ENCODE results near the gene CDY2B. TPM values are rescaled to one million over a fixed set of nuclear protein-coding genes. Genes with fewer than 3 reads are reported as not detected.
"Not testable (repeated sequence)": the region's sequence is repeated elsewhere in the genome, so short reads cannot be mapped to it uniquely, and the experiment has no call there.

Gene CDY2B, protein sequence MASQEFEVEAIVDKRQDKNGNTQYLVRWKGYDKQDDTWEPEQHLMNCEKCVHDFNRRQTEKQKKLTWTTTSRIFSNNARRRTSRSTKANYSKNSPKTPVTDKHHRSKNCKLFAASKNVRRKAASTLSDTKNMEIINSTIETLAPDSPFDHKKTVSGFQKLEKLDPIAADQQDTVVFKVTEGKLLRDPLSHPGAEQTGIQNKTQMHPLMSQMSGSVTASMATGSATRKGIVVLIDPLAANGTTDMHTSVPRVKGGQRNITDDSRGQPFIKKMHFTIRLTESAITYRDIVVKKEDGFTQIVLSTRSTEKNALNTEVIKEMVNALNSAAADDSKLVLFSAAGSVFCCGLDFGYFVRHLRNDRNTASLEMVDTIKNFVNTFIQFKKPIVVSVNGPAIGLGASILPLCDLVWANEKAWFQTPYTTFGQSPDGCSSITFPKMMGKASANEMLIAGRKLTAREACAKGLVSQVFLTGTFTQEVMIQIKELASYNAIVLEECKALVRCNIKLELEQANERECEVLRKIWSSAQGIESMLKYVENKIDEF
- not detected in 2 replicates for total RNA-seq

GRCh38 chrY:17880120-17880519 is at the start of gene CDY2B:
Gene CDY2B (minus strand): TSS chrY:17880220. CDS start chrY:17879892, 328 bp downstream.
- DNase-seq: not testable (repeated sequence)

DNA sequence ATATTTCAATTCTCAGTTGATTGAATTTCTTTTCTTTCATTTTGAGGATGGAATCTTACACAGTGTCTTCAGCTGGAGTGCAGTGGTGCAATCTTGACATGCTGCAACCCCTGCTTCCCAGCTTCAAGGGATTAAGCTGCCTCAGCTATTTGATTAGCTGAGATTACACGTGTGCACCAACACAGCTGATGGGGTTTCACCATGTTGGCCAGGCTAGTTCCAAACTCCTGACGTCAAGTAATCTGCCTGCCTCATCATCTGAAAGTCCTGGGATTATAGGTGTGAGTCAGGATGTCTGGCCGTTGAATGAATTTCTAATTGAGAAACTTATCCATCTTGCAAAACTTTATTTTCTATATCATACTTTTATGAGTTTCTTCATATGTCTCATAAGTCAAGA is 28.0 kb upstream of the CDY2B start:
- not testable (repeated sequence) for DNase-seq

- not testable (repeated sequence) for DNase-seq
Measured at GRCh38 chrY:17907351-17907750, 27.3 kb upstream of the CDY2B start.

- not testable (repeated sequence) for DNase-seq
Measured at GRCh38 chrY:17881697-17882096, 1.7 kb upstream of the CDY2B start.

DNA sequence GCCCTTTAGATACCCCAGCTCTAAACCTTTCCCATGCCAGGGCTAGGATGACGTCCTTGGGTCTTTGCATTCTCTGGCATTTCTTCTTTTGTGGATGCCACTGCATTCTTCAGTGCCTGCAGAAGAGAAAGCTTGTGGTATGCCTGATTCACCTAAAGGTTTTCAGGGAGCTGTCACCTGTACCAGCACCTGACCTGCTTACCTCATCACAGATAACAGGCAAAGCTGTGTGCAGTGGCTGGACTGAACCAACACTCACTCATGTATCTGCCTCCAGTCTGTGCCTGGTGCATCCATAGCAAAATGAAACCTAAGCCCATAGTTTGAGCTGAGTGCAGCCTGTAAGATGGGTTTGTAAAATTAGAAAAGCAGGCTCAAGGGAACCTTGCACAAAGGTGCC is 3.3 kb downstream of the CDY2B start:
- not testable (repeated sequence) for DNase-seq

DNA sequence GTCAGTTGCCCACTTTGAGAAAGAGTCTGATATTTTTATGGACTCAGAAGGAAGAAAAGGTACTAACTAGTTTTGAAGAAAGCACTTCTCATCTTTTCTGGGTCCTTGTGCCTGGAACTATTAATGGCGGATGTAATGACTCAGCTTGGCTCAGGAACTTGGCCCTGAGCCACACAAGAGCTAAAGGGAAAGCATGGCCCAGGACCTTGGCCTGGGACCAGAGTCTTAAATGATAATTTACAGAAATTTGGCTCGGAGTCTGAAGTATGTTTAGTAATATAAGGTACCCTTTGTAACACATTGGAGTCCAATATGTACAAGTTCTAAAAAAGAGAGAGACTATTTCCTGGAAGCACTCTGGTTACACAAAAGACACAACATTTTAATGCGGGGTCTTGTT is 4.6 kb downstream of the CDY2B start:
- not testable (repeated sequence) for DNase-seq

GRCh38 chrY:17871194-17871903 is 8.7 kb downstream of the CDY2B start:
- DNase-seq: not testable (repeated sequence)

- DNase-seq: not testable (repeated sequence)
Measured at GRCh38 chrY:17870737-17871136, 9.3 kb downstream of the CDY2B start.

- not testable (repeated sequence) for DNase-seq
Measured at GRCh38 chrY:17867850-17868249, 12.2 kb downstream of the CDY2B start.

- not testable (repeated sequence) for DNase-seq
Measured at GRCh38 chrY:17860634-17861033, 19.4 kb downstream of the CDY2B start.

DNA sequence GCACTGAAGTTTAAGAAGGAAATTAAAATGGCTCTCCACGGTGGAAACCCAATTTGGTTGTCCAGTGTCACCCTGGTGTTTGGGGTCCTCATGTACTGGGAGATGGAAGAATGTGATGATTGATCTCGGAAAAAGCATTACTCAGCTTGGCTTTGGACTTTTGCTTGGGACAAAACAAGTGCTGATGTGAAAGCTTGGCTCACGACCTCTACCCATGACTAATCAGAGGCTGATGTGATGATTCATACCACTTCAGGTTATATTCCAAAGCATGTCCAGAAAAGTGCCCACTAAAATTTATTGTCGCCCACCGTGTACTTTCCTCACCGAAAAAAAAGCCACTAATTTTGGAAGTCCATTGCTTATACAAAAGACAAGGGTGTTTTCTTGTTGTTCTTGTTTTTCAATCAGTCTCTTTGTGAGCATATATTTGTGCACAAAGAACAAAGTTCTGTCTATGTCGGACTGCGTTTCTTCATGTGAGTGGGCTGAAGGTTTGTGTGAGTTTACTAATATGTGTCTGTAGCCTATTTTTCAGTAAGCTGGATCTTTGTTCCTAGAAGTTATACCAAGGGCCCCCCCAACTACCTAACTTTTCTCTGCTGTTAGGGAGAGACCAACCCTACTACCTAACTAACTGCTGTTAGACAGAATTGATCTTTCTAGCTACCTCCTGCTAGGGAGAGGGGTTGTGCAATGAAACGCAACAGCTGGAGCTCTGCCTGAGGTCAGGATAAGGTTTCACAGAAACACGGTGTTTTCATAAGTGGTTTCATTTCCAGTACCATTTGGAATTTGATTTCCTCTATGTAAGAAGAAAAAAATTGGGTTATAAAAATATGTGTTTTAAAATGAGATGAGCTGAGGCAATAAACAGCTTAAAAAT is 22.8 kb downstream of the CDY2B start:
- DNase-seq: not testable (repeated sequence)

DNA sequence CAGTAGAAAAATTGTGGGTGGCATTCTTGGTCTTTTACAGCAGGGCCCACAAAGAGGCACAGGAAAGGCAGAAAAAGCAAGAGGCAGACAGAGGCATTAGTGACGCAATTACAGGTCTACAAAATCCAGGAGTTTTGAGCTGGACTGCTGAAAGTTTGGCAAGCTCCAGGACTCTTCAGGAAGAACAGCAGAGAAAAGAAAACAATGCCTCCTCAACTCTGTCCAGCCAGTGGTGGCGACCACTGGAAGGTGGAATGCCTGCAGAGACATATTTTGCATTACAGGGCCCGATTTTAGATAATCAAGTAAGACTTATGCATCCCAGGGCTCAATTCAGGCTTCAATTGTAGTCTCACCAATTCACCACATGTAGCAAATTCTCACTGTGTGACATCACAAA is 23.5 kb downstream of the CDY2B start:
- not testable (repeated sequence) for DNase-seq

GRCh38 chrY:17849131-17849530 is 30.9 kb downstream of the CDY2B start:
- DNase-seq: not testable (repeated sequence)

- DNase-seq: not testable (repeated sequence)
Measured at GRCh38 chrY:17832149-17832548, 47.9 kb downstream of the CDY2B start.

Other genes starting within 250 kb of the CDY2B start
- gene CDY2A, start 145.6 kb upstream of the CDY2B start, total RNA-seq: not detected in 2 replicates